Measurements from ENCODE around the gene OCA2.

DNA sequence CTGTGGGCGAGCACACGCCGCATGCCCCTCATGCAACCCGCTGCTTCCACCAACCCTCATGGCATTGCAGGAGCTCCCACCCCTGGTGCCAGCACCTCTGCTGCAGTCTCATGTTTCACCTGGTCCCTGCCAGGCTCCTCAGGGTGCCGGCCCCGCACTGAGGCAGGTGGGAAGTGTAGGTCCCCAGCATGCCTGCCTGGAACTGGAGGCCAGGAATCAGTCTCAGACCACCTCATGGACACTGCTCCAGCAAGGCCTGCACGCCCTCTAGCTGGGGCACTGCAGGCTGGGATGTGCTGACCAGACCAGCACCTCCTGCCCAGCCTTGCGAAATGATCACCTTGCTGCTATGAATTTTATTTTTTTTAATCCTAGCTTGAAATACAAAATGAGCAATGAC, 39.1 kb downstream of the OCA2 start:
- no peak for TF ChIP-seq TAF1 (IDR thresholded peaks at IDR 0.05; ENCODE audit: borderline replicate concordance, insufficient read depth, low read length)
- TF ChIP-seq, protein P1, sequence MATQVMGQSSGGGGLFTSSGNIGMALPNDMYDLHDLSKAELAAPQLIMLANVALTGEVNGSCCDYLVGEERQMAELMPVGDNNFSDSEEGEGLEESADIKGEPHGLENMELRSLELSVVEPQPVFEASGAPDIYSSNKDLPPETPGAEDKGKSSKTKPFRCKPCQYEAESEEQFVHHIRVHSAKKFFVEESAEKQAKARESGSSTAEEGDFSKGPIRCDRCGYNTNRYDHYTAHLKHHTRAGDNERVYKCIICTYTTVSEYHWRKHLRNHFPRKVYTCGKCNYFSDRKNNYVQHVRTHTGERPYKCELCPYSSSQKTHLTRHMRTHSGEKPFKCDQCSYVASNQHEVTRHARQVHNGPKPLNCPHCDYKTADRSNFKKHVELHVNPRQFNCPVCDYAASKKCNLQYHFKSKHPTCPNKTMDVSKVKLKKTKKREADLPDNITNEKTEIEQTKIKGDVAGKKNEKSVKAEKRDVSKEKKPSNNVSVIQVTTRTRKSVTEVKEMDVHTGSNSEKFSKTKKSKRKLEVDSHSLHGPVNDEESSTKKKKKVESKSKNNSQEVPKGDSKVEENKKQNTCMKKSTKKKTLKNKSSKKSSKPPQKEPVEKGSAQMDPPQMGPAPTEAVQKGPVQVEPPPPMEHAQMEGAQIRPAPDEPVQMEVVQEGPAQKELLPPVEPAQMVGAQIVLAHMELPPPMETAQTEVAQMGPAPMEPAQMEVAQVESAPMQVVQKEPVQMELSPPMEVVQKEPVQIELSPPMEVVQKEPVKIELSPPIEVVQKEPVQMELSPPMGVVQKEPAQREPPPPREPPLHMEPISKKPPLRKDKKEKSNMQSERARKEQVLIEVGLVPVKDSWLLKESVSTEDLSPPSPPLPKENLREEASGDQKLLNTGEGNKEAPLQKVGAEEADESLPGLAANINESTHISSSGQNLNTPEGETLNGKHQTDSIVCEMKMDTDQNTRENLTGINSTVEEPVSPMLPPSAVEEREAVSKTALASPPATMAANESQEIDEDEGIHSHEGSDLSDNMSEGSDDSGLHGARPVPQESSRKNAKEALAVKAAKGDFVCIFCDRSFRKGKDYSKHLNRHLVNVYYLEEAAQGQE (IDR thresholded peaks at IDR 0.05; ENCODE audit: insufficient read depth in 1 of 2, low read depth in 2 of 2, low read length in 2 of 2): no peak
- TF ChIP-seq POLR2AphosphoS5 (IDR thresholded peaks at IDR 0.05; ENCODE audit: low read depth, low read length): no peak

Data from PFSK-1 (cell line).